Endothelial cell (in vitro differentiated cells): ENCODE measurements around the gene HTRA2. TPM values are rescaled to one million over a fixed set of nuclear protein-coding genes. Genes with fewer than 3 reads are reported as not detected.

Source experiments
- DNase-seq: peaks from one replicate; pipeline ENCODE4 v3.0.0; 2021; ENCODE audit warnings: low spot score
- H3K27ac Mint-ChIP-seq: one replicate; pipeline ENCODE4 v1.8.0; 2021; ENCODE audit warnings: mixed read lengths, inconsistent platforms; ENCODE audit not compliant: unreplicated experiment
- H3K27me3 Mint-ChIP-seq: one replicate; pipeline ENCODE4 v1.8.0; 2021; ENCODE audit warnings: mild to moderate bottlenecking, moderate library complexity, mixed read lengths, inconsistent platforms; ENCODE audit not compliant: unreplicated experiment
- H3K36me3 Mint-ChIP-seq: one replicate; pipeline ENCODE4 v1.8.0; 2021; ENCODE audit warnings: mild to moderate bottlenecking, low read depth, mixed read lengths, inconsistent platforms; ENCODE audit not compliant: unreplicated experiment
- H3K4me1 Mint-ChIP-seq: one replicate; pipeline ENCODE4 v1.8.0; 2021; ENCODE audit warnings: mild to moderate bottlenecking, mixed read lengths, inconsistent platforms; ENCODE audit not compliant: unreplicated experiment
- H3K4me3 Mint-ChIP-seq: one replicate; pipeline ENCODE4 v1.8.0; 2021; ENCODE audit warnings: mild to moderate bottlenecking, mixed read lengths, inconsistent platforms; ENCODE audit not compliant: unreplicated experiment
- H3K9me3 Mint-ChIP-seq: one replicate; pipeline ENCODE4 v1.8.0; 2021; ENCODE audit warnings: mixed read lengths, inconsistent platforms; ENCODE audit not compliant: unreplicated experiment
- CTCF ChIP-seq: fragments of 200-600 bp; sonication (generic); IDR thresholded peaks from one replicate; pipeline ENCODE4 v1.5.0; 2021; ENCODE audit warnings: antibody characterized with exemption; ENCODE audit not compliant: unreplicated experiment
- total RNA-seq: library from RNA; stranded (reverse); fragmentation: NEBNext Ultra II Directional; extraction: Animal tissue kit (Norgen Biotek cat#: 25700); gene quantifications from one replicate; pipeline ENCODE4 v1.2.1, GENCODE V29; 2021; ENCODE audit not compliant: unreplicated experiment

HTRA2 gene
- total RNA-seq, 1 donor from 2014 or later = 44.3 TPM

- Mint-ChIP-seq H3K4me1 (peaks cover 13% of the 10 kb centered on the region), H3K36me3 (peaks cover 7% of the 10 kb centered on the region), H3K9me3 (no peaks in the 10 kb centered on the region), H3K4me3 (peak overlapping the region; percentile 78), H3K27ac (no peak overlapping the region), H3K27me3 (peaks cover 35% of the 10 kb centered on the region)
- DNase-seq = no peak
- no peak for TF ChIP-seq CTCF
These were observed 31.1 kb upstream of the HTRA2 start for GRCh38 chr2:74498500-74499266.

GRCh38 chr2:74499267-74499939 lies 30.3 kb upstream of the HTRA2 start, which contains the start of gene LBX2:
TSS of gene LBX2 (minus strand) at chr2:74499603. CDS start at chr2:74499537, 66 bp downstream.
- DNase-seq = no peak
- Mint-ChIP-seq H3K4me3 (peak within 1 kb of the TSS; percentile 78), H3K27ac (no peak within 1 kb of the TSS), H3K4me1 (peaks cover 13% of the 10 kb centered on the region), H3K27me3 (peaks cover 41% of the 10 kb centered on the region), H3K36me3 (no peaks in the 10 kb centered on the region), H3K9me3 (no peaks in the 10 kb centered on the region)
- TF ChIP-seq CTCF = no peak

DNA sequence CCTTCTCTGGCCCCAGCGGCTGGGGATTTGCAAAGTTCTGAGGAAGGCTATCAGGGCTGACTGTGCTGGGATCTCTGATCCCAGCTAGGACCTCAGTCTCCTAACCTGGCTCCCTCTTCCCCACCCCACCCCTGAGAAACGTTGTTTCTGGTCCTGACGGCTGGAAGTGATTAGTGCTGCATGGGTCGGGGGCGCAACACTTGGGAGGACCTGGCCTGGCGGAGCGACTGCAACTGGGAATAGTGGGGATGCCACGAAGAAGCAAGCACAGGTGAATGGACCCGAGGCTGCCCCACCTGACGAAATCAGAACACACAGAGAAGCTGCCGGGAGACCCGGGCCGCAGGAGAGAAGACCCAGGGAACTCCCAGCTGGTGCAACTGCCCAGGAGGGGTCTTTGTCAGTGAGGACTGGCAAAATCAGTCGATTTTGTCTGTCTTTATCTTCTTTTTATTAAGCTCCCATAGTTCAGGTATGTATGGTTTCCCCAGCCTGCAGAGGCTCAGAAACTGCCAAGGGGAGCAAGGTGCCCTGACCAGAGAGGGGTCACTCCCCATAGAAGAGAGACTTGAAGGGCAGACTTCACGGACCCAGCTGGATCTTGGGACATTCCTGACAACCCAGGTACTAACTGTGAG lies 29.7 kb upstream of the HTRA2 start:
- Mint-ChIP-seq H3K36me3 (peaks cover 5% of the 10 kb centered on the region), H3K4me1 (peaks cover 13% of the 10 kb centered on the region), H3K27ac (no peak overlapping the region), H3K9me3 (no peaks in the 10 kb centered on the region), H3K27me3 (peaks cover 45% of the 10 kb centered on the region), H3K4me3 (no peak overlapping the region)
- no peak for TF ChIP-seq CTCF
- no peak for DNase-seq

DNA sequence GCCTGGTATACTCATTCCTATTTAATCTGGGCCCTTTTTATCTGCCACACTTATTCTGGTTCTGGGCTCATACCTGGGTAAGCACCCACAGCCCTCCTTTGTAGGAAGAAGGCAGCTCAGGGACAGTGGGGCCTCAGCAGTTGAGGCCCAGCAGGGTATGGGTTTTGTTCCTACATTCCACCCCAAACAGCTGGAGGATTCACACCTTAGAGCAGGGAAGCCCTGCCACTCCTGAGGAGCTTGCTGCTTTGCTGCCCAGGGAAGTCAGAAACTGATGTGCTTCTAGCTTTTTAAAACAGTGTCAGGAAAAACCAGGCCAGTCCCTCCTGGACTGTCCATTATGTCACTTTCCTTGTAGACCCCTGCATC lies 29.2 kb upstream of the HTRA2 start:
- H3K27ac Mint-ChIP-seq = no peak overlapping the region
- no peak for DNase-seq
- no peak overlapping the region for H3K4me3 Mint-ChIP-seq
- peaks cover 13% of the 10 kb centered on the region for H3K4me1 Mint-ChIP-seq
- peaks cover 48% of the 10 kb centered on the region for H3K27me3 Mint-ChIP-seq
- no peak for TF ChIP-seq CTCF
- H3K9me3 Mint-ChIP-seq = no peaks in the 10 kb centered on the region
- peaks cover 8% of the 10 kb centered on the region for H3K36me3 Mint-ChIP-seq
